ENCODE measurements around the gene CISH.

DNA sequence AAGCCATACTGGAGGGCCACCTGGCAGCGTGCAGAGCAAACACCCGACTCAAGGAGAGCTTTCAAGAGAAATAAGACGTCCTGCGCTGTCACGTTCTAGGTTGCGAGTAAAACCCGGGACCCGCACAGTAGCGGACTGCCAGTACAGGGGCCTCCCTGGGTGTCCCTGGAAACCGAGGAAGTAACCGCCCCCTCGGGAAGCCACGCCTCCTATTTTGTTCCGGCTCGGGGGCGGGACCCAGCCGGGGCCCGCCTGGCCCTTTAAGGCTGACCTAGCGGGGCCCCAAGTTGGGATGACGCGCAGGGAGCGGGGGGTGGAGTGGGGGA is 5.2 kb upstream of the CISH start:
- TF ChIP-seq EZH2 (IDR thresholded peaks at IDR 0.05) (no peak), FOXP2 (optimal IDR thresholded peaks at IDR 0.05; ENCODE audit: control extremely low read depth, extremely low read length, insufficient read depth) (no peak)

Measured in SK-N-MC (cell line).